LoVo (cell line): ENCODE data around the gene RTTN.

Experiments used
- DNase-seq: peaks from one replicate; pipeline ENCODE4 v3.0.0-alpha.2; 2016; ENCODE audit warnings: low spot score

RTTN gene

GRCh38 chr18:70082430-70082829 is 123.1 kb downstream of the RTTN start:
- DNase-seq: no peak

GRCh38 chr18:70078106-70078505 is 127.4 kb downstream of the RTTN start:
- DNase-seq: no peak

- DNase-seq: no peak
These were observed 129.6 kb downstream of the RTTN start for GRCh38 chr18:70075906-70076305.

- DNase-seq: no peak
These were observed 131.4 kb downstream of the RTTN start for GRCh38 chr18:70074116-70074515.

- DNase-seq: no peak
These were observed 132.1 kb downstream of the RTTN start for GRCh38 chr18:70073432-70073831.

- no peak for DNase-seq
These were observed 132.8 kb downstream of the RTTN start for GRCh38 chr18:70072678-70073077.

- DNase-seq: no peak
These were observed 135.5 kb downstream of the RTTN start for GRCh38 chr18:70069965-70070364.

- DNase-seq: no peak
These were observed 136.1 kb downstream of the RTTN start for GRCh38 chr18:70069382-70069781.

- no peak for DNase-seq
These were observed 136.5 kb downstream of the RTTN start for GRCh38 chr18:70068981-70069380.

- DNase-seq: no peak
These were observed 145.8 kb downstream of the RTTN start for GRCh38 chr18:70059684-70060083.

GRCh38 chr18:70058916-70059315 is 146.6 kb downstream of the RTTN start:
- no peak for DNase-seq

GRCh38 chr18:70047931-70048603 is 157.4 kb downstream of the RTTN start:
- DNase-seq: no peak

- no peak for DNase-seq
These were observed 158.7 kb downstream of the RTTN start for GRCh38 chr18:70046796-70047195.

- no peak for DNase-seq
These were observed 159.3 kb downstream of the RTTN start for GRCh38 chr18:70046207-70046606.

GRCh38 chr18:70044632-70045031 is 160.9 kb downstream of the RTTN start:
- DNase-seq: no peak

- DNase-seq: no peak
These were observed 163.9 kb downstream of the RTTN start for GRCh38 chr18:70041459-70042050.

GRCh38 chr18:70039186-70039585 is 166.3 kb downstream of the RTTN start:
- DNase-seq: no peak

- DNase-seq: no peak
These were observed 167.9 kb downstream of the RTTN start for GRCh38 chr18:70037431-70038061.

GRCh38 chr18:70036771-70037347 is 168.6 kb downstream of the RTTN start:
- no peak for DNase-seq

- no peak for DNase-seq
These were observed 169.3 kb downstream of the RTTN start for GRCh38 chr18:70036168-70036567.

- DNase-seq: no peak
These were observed 174.3 kb downstream of the RTTN start for GRCh38 chr18:70031221-70031620.

- DNase-seq: no peak
These were observed 174.8 kb downstream of the RTTN start for GRCh38 chr18:70030728-70031127.

- DNase-seq: no peak
These were observed 176.3 kb downstream of the RTTN start for GRCh38 chr18:70029163-70029562.
